Kidney capillary endothelial cell (primary cell): ENCODE results near the gene RALGAPA2.

Experiments
- DNase-seq: peaks from one replicate; pipeline ENCODE4 v3.0.0-alpha.2; 2018; ENCODE audit warnings: low spot score

RALGAPA2 gene

GRCh38 chr20:20536240-20536933 lies 176.1 kb downstream of the RALGAPA2 start:
- DNase-seq = no peak

GRCh38 chr20:20535051-20535450 lies 177.4 kb downstream of the RALGAPA2 start:
- DNase-seq = no peak

GRCh38 chr20:20531283-20531682 lies 181.2 kb downstream of the RALGAPA2 start:
- no peak for DNase-seq

- DNase-seq = no peak
Observed at GRCh38 chr20:20530428-20531151, 181.9 kb downstream of the RALGAPA2 start.

- DNase-seq = no peak
Observed at GRCh38 chr20:20529597-20529996, 182.8 kb downstream of the RALGAPA2 start.

GRCh38 chr20:20528861-20529260 lies 183.6 kb downstream of the RALGAPA2 start:
- DNase-seq = no peak

- DNase-seq = no peak
Observed at GRCh38 chr20:20527661-20528060, 184.8 kb downstream of the RALGAPA2 start.

GRCh38 chr20:20525756-20526155 lies 186.7 kb downstream of the RALGAPA2 start:
- no peak for DNase-seq

GRCh38 chr20:20525214-20525613 lies 187.2 kb downstream of the RALGAPA2 start:
- no peak for DNase-seq

- DNase-seq = no peak
Observed at GRCh38 chr20:20524756-20525155, 187.7 kb downstream of the RALGAPA2 start.

GRCh38 chr20:20521736-20522135 lies 190.7 kb downstream of the RALGAPA2 start:
- no peak for DNase-seq

GRCh38 chr20:20520776-20521175 lies 191.7 kb downstream of the RALGAPA2 start:
- DNase-seq = no peak

- DNase-seq = no peak
Observed at GRCh38 chr20:20519269-20519668, 193.2 kb downstream of the RALGAPA2 start.

GRCh38 chr20:20518263-20518662 lies 194.2 kb downstream of the RALGAPA2 start:
- DNase-seq = no peak

GRCh38 chr20:20517296-20517695 lies 195.1 kb downstream of the RALGAPA2 start:
- DNase-seq = no peak

GRCh38 chr20:20513720-20514119 lies 198.7 kb downstream of the RALGAPA2 start:
- no peak for DNase-seq

GRCh38 chr20:20505554-20505953 lies 206.9 kb downstream of the RALGAPA2 start:
- no peak for DNase-seq

GRCh38 chr20:20503777-20504530 lies 208.5 kb downstream of the RALGAPA2 start:
- DNase-seq = no peak

GRCh38 chr20:20501128-20501527 lies 211.3 kb downstream of the RALGAPA2 start:
- no peak for DNase-seq

GRCh38 chr20:20500312-20500711 lies 212.1 kb downstream of the RALGAPA2 start:
- no peak for DNase-seq

GRCh38 chr20:20499439-20499838 lies 213.0 kb downstream of the RALGAPA2 start:
- DNase-seq = no peak

GRCh38 chr20:20498076-20498861 lies 214.2 kb downstream of the RALGAPA2 start:
- DNase-seq = no peak
